BJ (cell line): ENCODE results near the gene LRRC1. TPM values are rescaled to one million over a fixed set of nuclear protein-coding genes. Genes with fewer than 3 reads are reported as not detected.

Experiments
- CTCF ChIA-PET: fragments of 350-600 bp; formaldehyde crosslinking; extraction: SDS; loops from one replicate; lab custom pipeline; 2021; ENCODE audit warnings: antibody characterized with exemption, inconsistent platforms; lab: Yijun Ruan, JAX
- POLR2A ChIA-PET: fragments of 300-600 bp; sonication (Branson Sonifier 250); formaldehyde crosslinking; extraction: SDS; loops from one replicate; lab custom pipeline; 2021; ENCODE audit warnings: antibody characterized with exemption; lab: Charles Lee
- DNase-seq: peaks from one replicate; pipeline ENCODE4 v3.0.0-alpha.2; 2011; ENCODE audit warnings: low read depth
- H3K27me3 ChIP-seq: 2 replicates; pipeline ENCODE4 v1.6.0; 2011; ENCODE audit warnings: low read length; ENCODE audit not compliant: control insufficient read depth, insufficient read depth
- H3K36me3 ChIP-seq: 2 replicates; pipeline ENCODE4 v1.5.1; 2011; ENCODE audit warnings: low read length; ENCODE audit not compliant: control insufficient read depth, insufficient read depth
- H3K4me3 ChIP-seq: 2 replicates; pipeline ENCODE4 v1.5.1; 2011; ENCODE audit warnings: low read depth, mild to moderate bottlenecking, control low read depth, low read length
- polyA plus RNA-seq: library from polyadenylated mRNA; depleted of rRNA; stranded (reverse); fragments of >200 nt; gene quantifications from 2 replicates; pipeline ENCODE4 v1.2.3, GENCODE V29; 2011
- TF ChIP-seq, protein P1 (sequence below): IDR thresholded peaks from 2 replicates; pipeline ENCODE4 v1.5.1; 2011; ENCODE audit warnings: low read depth, mild to moderate bottlenecking, control low read depth, inconsistent platforms, low read length, moderate library complexity; ENCODE audit not compliant: insufficient read depth

LRRC1 gene
- polyA plus RNA-seq, 1 experiment = 4.3 TPM

DNA sequence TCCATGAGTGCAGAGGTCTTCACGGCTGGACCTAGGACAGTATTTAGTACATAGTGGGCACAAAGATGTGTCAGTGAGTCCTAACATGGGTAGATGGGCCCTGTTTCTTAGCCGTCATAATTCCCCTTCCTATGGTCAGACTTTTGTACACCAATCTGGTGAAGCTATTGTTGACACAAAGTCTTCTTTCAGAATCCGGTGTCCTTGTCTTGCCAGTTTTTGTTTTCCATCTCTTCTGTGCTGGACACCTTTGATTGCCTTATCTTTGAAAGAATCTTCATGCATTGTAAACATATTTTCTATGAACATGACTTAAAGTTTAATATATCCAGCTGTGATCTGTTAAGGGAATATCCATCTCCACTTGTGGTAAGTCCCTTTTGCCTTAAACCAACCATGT lies 4.5 kb downstream of the LRRC1 start:
- Histone ChIP-seq H3K4me3 (no peak overlapping the region), H3K27me3 (no peaks in the 10 kb centered on the region), H3K36me3 (no peaks in the 10 kb centered on the region)
- POLR2A ChIA-PET = no interaction called here
- DNase-seq = no peak
- TF ChIP-seq, protein P1, sequence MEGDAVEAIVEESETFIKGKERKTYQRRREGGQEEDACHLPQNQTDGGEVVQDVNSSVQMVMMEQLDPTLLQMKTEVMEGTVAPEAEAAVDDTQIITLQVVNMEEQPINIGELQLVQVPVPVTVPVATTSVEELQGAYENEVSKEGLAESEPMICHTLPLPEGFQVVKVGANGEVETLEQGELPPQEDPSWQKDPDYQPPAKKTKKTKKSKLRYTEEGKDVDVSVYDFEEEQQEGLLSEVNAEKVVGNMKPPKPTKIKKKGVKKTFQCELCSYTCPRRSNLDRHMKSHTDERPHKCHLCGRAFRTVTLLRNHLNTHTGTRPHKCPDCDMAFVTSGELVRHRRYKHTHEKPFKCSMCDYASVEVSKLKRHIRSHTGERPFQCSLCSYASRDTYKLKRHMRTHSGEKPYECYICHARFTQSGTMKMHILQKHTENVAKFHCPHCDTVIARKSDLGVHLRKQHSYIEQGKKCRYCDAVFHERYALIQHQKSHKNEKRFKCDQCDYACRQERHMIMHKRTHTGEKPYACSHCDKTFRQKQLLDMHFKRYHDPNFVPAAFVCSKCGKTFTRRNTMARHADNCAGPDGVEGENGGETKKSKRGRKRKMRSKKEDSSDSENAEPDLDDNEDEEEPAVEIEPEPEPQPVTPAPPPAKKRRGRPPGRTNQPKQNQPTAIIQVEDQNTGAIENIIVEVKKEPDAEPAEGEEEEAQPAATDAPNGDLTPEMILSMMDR = no peak
- CTCF ChIA-PET = interaction anchor here (0.6 to 1.5 kb wide), 4 partner anchors 67 to 910 kb away, joined by 3 to 4 read pairs (median 3); no protein-coding TSS in a partner anchor

DNA sequence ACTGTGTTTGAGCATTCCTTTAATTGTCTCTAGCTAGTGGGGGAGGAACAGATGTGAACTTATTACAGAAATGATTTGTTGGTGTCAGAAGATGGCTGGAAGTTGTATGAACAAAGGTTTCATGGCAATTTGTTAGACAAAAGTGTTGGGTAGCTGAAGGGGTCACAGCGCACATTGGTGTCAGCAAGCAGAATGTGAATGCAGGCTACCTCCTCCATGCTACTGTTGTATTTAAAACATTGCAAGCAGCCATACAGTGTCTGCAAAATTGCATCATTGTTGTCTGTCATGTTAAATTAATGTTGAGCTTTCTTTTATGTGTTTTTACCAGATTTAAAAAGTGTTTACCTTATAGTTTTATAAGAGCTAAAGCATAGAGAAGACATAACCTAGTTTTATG lies 6.2 kb downstream of the LRRC1 start:
- TF ChIP-seq, protein P1 = no peak
- ChIA-PET CTCF (interaction anchor here (1.2 to 1.7 kb wide), 3 partner anchors 9 to 155 kb away, joined by 3 to 4 read pairs (median 4); no protein-coding TSS in a partner anchor), POLR2A (no interaction called here)
- no peak overlapping the region for H3K4me3 ChIP-seq
- H3K36me3 ChIP-seq = no peaks in the 10 kb centered on the region
- no peaks in the 10 kb centered on the region for H3K27me3 ChIP-seq
- DNase-seq = no peak

DNA sequence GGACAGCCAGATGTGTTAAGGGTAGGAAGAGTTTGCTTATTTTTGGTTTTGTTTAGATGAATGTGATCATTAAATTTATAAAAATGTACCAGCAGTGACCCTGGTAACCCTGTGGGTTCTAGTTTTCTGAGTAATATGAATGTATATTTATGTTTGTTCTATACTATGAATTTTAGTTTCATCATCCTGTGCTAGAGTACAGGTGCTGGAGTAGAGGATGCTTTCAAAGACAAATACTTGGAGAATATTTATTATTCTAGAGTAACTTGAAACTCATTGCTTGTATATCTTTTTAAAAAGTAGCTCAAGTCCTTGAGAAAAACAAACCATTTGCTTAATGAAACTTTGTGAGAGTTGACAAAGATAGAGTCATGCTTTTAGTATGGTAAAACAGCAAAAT lies 7.8 kb downstream of the LRRC1 start:
- ChIA-PET CTCF (no interaction called here), POLR2A (no interaction called here)
- TF ChIP-seq, protein P1 = no peak
- H3K36me3 ChIP-seq = no peaks in the 10 kb centered on the region
- no peaks in the 10 kb centered on the region for H3K27me3 ChIP-seq
- no peak overlapping the region for H3K4me3 ChIP-seq
- no peak for DNase-seq

DNA sequence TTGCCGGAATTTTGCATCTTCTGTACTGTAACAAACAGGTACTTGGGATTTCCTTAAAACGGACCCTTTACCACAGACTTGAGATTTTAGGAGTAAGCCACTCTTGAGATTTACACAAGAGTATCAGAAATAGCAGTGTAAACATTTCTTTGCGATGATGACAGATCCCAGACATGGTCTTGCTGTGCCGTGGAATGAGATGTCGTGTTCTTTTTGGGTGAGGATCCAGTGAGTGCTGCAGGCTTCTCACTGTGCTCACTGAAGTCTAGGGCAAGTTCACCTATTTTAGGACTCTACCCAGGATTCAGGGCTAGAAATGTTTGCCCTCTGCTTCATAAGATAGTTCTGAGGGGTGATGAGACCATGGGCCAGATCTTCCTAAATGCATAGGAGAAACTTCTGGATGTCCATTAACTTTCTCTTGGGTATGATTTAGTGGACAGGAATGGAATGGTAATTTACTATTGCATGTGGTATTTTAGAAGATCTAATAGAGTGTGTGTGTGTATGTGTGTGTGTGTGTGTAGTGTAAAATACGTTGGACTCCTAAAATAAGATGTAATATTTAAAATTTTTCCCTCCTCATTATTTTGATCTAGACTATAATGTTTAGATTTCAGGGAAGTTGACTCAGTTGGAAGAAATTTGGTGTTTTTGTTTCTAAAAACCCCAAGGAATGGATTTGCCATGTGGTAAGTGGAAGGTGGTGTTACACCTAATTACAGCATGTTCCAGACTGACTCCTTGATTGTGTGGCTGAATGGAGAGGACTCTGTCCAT lies 8.5 kb downstream of the LRRC1 start:
- Histone ChIP-seq H3K36me3 (no peaks in the 10 kb centered on the region), H3K27me3 (no peaks in the 10 kb centered on the region), H3K4me3 (no peak overlapping the region)
- ChIA-PET CTCF (no interaction called here), POLR2A (no interaction called here)
- TF ChIP-seq, protein P1 = no peak
- peak; percentile 24 for DNase-seq

DNA sequence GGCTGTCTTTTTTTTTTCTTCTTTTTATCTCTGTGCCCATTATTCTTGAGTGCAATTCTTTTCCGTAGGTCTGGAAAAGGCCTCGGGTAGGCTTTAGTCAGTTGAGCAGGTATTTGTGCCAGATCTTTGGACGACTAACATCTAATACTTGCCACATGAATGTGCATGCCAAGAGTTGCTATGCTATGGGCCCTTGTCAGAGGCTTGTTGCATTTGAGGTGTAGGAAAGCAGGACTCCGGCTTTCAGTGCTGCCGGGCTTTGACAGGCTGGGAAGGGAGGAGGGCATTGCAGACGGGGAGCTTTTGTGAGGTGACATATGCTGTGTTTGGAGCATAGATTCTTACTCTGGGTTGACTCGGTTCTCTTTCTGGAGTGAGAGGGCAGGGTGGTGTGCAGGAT lies 10.2 kb downstream of the LRRC1 start:
- Histone ChIP-seq H3K27me3 (no peaks in the 10 kb centered on the region), H3K36me3 (no peaks in the 10 kb centered on the region), H3K4me3 (no peak overlapping the region)
- TF ChIP-seq, protein P1 = no peak
- ChIA-PET POLR2A (no interaction called here), CTCF (interaction anchor here (0.7 to 2.9 kb wide), 3 partner anchors 10 to 119 kb away, joined by 3 to 8 read pairs (median 3); no protein-coding TSS in a partner anchor)
- DNase-seq = no peak
